Osteocyte (in vitro differentiated cells): Measurements from ENCODE around the gene MBNL2. TPM values are rescaled to one million over a fixed set of nuclear protein-coding genes. Genes with fewer than 3 reads are reported as not detected.

Source experiments
- DNase-seq: peaks from one replicate; pipeline ENCODE4 v3.0.0; 2021; ENCODE audit warnings: mixed read lengths; ENCODE audit not compliant: unreplicated experiment; ENCODE audit errors: extremely low spot score
- H3K27ac Mint-ChIP-seq: one replicate; pipeline ENCODE4 v1.8.0; 2021; ENCODE audit warnings: mild to moderate bottlenecking, mixed read lengths; ENCODE audit not compliant: unreplicated experiment
- H3K27me3 Mint-ChIP-seq: one replicate; pipeline ENCODE4 v1.8.0; 2021; ENCODE audit warnings: mixed read lengths; ENCODE audit not compliant: unreplicated experiment
- H3K36me3 Mint-ChIP-seq: one replicate; pipeline ENCODE4 v1.8.0; 2021; ENCODE audit warnings: mixed read lengths; ENCODE audit not compliant: unreplicated experiment
- H3K4me1 Mint-ChIP-seq: one replicate; pipeline ENCODE4 v1.8.0; 2021; ENCODE audit warnings: mixed read lengths; ENCODE audit not compliant: unreplicated experiment
- H3K4me3 Mint-ChIP-seq: one replicate; pipeline ENCODE4 v1.8.0; 2021; ENCODE audit warnings: mild to moderate bottlenecking, moderate library complexity, mixed read lengths; ENCODE audit not compliant: unreplicated experiment
- H3K9me3 Mint-ChIP-seq: one replicate; pipeline ENCODE4 v1.8.0; 2021; ENCODE audit warnings: mixed read lengths; ENCODE audit not compliant: unreplicated experiment
- CTCF ChIP-seq: fragments of 200-600 bp; sonication (generic); IDR thresholded peaks from 2 replicates; pipeline ENCODE4 v1.5.0; 2021; ENCODE audit warnings: antibody characterized with exemption, mild to moderate bottlenecking, moderate library complexity
- total RNA-seq: library from RNA; stranded (reverse); gene quantifications from 2 replicates; pipeline ENCODE4 v1.2.1, GENCODE V29; 2021

Gene MBNL2
- total RNA-seq, 1 donor from 2014 or later: 66.6 TPM

DNA sequence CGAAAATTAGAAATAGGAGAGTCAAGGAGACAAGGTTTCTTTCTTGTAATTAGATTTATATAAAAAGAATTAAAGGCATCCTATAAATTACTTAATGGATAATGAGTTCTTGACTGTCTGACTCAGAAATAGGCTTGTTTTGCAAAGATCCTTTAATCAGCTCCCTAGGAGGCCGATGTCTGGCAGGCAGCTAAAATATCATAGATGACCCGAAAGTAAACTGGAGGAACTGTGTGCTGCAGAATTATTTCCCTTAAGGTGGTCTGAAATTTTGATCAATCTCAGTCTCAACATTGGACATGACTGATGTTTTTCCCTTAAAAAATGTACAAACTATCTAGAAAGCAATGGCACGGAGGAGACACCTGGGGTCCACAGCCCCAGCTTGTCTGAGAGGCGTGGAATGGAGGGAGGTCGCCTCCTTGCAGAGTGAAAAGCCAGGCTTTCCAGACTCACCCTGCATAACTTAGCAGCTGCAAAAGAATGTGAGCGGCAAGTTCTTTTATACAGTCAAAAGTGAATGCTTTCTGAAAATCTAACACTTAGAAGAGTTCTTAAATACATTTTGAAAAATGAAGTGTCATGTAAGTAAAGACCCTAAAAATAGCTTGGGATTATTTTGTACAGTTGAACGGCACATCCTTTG, 44.8 kb downstream of the MBNL2 start:
- DNase-seq: no peak
- Mint-ChIP-seq H3K27me3 (no peaks in the 10 kb centered on the region), H3K9me3 (no peaks in the 10 kb centered on the region), H3K4me1 (peaks cover 68% of the 10 kb centered on the region), H3K27ac (peak overlapping the region; percentile 90), H3K36me3 (peaks cover 18% of the 10 kb centered on the region), H3K4me3 (peak overlapping the region; percentile 62)
- TF ChIP-seq CTCF: no peak

- Mint-ChIP-seq H3K27me3 (no peaks in the 10 kb centered on the region), H3K4me3 (peak overlapping the region; percentile 62), H3K27ac (peak overlapping the region; percentile 90), H3K9me3 (no peaks in the 10 kb centered on the region), H3K36me3 (peaks cover 17% of the 10 kb centered on the region), H3K4me1 (peaks cover 68% of the 10 kb centered on the region)
- no peak for TF ChIP-seq CTCF
- DNase-seq: no peak
These were observed 45.4 kb downstream of the MBNL2 start for GRCh38 chr13:97267418-97268059.

GRCh38 chr13:97268772-97269171, 46.6 kb downstream of the MBNL2 start:
- peak overlapping the region; percentile 90 for H3K27ac Mint-ChIP-seq
- H3K4me3 Mint-ChIP-seq: peak overlapping the region; percentile 28
- H3K36me3 Mint-ChIP-seq: peaks cover 13% of the 10 kb centered on the region
- DNase-seq: no peak
- peak; percentile 30 for TF ChIP-seq CTCF
- H3K4me1 Mint-ChIP-seq: peaks cover 76% of the 10 kb centered on the region
- H3K27me3 Mint-ChIP-seq: no peaks in the 10 kb centered on the region
- H3K9me3 Mint-ChIP-seq: no peaks in the 10 kb centered on the region

- Mint-ChIP-seq H3K27me3 (no peaks in the 10 kb centered on the region), H3K4me1 (peaks cover 82% of the 10 kb centered on the region), H3K9me3 (no peaks in the 10 kb centered on the region)
These were observed 47.5 kb downstream of the MBNL2 start for GRCh38 chr13:97269603-97270002.

More at GRCh38 chr13:97269603-97270002, 47.5 kb downstream of the MBNL2 start:
- TF ChIP-seq CTCF: no peak
- Mint-ChIP-seq H3K27ac (peak overlapping the region; percentile 90), H3K36me3 (peaks cover 11% of the 10 kb centered on the region), H3K4me3 (no peak overlapping the region)
- no peak for DNase-seq
